GM23338 (cell line): ENCODE data around the gene HSPG2.

ENCODE experiments used
- CREB1 ChIP-seq: fragments of 250-450 bp; sonication (Bioruptor Pico); IDR thresholded peaks from 2 replicates; pipeline ENCODE4 v1.5.0; 2020; ENCODE audit warnings: low read depth, mild to moderate bottlenecking, moderate library complexity
- CTCF ChIP-seq, 2 experiments: fragments of 200-600 bp in 1 of 2; sonication (generic) in 1 of 2; conservative IDR thresholded peaks; 2 replicates each; pipeline versions ENCODE4 v1.5.1 to v1.6.1; 2016 to 2017; ENCODE audit warnings: antibody characterized with exemption in 2 of 2, low read depth in 2 of 2, mild to moderate bottlenecking in 2 of 2, moderate library complexity in 1 of 2
- ETS1 ChIP-seq: IDR thresholded peaks from 2 replicates; pipeline ENCODE4 v1.6.1; 2016; ENCODE audit warnings: antibody characterized with exemption
- EZH2 ChIP-seq: fragments of 200-600 bp; sonication (generic); IDR thresholded peaks from one replicate; pipeline ENCODE4 v1.8.0; 2017; ENCODE audit warnings: antibody characterized with exemption, mild to moderate bottlenecking, low read depth; ENCODE audit not compliant: unreplicated experiment
- EZH2phosphoT487 ChIP-seq: fragments of 200-600 bp; sonication (generic); IDR thresholded peaks from one replicate; pipeline ENCODE4 v1.8.1; 2018; ENCODE audit warnings: antibody characterized with exemption; ENCODE audit not compliant: unreplicated experiment
- JUNB ChIP-seq: IDR thresholded peaks from one replicate; pipeline ENCODE4 v1.6.1; 2016; ENCODE audit warnings: antibody characterized with exemption; ENCODE audit not compliant: unreplicated experiment
- POLR2AphosphoS5 ChIP-seq: IDR thresholded peaks from 2 replicates; pipeline ENCODE4 v1.6.1; 2016; ENCODE audit warnings: antibody characterized with exemption, low read depth
- TF ChIP-seq, protein P1 (sequence below): IDR thresholded peaks from one replicate; pipeline ENCODE4 v1.6.1; 2018; ENCODE audit warnings: antibody characterized with exemption; ENCODE audit not compliant: unreplicated experiment

DNA sequence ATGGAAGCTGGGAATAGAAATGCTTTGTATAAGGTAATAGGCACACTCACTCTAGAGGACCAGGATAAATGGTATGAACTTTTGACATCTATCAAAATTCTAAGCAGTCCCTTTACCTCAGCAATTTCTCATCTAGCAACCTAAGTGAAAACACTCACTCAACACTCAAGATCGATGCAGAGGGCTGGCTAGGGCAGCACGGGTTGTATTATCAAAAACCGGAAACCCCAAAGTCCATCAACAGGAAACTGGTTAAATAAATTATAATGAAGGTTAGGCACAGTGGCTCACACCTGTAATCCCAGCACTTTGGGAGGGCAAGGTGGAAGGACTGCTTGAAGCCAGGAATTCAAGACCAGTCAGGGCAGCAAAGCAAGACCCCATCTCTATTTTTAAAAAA, 163.5 kb downstream of the HSPG2 start:
- TF ChIP-seq CTCF (conservative IDR thresholded peaks at IDR 0.05; ENCODE audit: low read depth in 2 of 2) (no peak), POLR2AphosphoS5 (no peak), EZH2phosphoT487 (no peak), EZH2 (no peak), JUNB (no peak), CREB1 (CRISPR knock-in tag) (no peak), ETS1 (no peak)
- TF ChIP-seq, protein P1, sequence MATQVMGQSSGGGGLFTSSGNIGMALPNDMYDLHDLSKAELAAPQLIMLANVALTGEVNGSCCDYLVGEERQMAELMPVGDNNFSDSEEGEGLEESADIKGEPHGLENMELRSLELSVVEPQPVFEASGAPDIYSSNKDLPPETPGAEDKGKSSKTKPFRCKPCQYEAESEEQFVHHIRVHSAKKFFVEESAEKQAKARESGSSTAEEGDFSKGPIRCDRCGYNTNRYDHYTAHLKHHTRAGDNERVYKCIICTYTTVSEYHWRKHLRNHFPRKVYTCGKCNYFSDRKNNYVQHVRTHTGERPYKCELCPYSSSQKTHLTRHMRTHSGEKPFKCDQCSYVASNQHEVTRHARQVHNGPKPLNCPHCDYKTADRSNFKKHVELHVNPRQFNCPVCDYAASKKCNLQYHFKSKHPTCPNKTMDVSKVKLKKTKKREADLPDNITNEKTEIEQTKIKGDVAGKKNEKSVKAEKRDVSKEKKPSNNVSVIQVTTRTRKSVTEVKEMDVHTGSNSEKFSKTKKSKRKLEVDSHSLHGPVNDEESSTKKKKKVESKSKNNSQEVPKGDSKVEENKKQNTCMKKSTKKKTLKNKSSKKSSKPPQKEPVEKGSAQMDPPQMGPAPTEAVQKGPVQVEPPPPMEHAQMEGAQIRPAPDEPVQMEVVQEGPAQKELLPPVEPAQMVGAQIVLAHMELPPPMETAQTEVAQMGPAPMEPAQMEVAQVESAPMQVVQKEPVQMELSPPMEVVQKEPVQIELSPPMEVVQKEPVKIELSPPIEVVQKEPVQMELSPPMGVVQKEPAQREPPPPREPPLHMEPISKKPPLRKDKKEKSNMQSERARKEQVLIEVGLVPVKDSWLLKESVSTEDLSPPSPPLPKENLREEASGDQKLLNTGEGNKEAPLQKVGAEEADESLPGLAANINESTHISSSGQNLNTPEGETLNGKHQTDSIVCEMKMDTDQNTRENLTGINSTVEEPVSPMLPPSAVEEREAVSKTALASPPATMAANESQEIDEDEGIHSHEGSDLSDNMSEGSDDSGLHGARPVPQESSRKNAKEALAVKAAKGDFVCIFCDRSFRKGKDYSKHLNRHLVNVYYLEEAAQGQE: no peak
